ENCODE results near the gene KCTD6.
A peak's percentile ranks its signal among the peaks of the same experiment; 100 is the strongest.

The KCTD6 gene

DNA sequence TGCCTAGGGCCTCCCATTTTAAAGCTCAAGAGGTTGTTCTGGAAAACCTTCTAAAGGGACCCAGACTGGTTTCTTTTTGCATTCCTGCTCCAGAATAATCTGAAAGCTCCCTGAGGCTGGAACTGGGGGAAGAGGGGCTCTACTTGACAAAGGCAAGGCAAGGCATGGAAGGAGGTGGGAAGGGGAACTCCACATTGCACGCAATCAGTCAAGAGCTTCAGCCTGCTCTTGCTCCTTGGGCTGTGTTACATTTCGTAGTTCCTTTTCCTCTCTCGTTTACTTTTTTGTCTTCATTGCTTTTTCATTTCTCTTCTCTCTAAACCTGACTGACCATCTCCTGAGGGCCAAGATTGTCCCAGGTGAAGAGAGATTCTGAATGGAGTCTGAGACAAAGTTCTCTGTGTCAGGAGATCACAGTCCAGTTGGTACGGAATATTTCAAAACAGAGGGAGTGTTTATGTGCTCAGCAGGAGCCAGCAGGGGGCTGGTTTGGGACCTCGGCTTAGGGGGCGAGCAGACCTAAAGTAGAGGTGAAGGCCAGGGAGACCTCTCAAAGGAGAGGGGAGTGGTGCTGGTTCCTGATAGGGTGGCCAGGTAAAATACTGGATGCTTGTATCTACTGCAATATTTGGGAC lies 6.0 kb upstream of the KCTD6 start:
- no peak overlapping the region for H3K27ac ChIP-seq

DNA sequence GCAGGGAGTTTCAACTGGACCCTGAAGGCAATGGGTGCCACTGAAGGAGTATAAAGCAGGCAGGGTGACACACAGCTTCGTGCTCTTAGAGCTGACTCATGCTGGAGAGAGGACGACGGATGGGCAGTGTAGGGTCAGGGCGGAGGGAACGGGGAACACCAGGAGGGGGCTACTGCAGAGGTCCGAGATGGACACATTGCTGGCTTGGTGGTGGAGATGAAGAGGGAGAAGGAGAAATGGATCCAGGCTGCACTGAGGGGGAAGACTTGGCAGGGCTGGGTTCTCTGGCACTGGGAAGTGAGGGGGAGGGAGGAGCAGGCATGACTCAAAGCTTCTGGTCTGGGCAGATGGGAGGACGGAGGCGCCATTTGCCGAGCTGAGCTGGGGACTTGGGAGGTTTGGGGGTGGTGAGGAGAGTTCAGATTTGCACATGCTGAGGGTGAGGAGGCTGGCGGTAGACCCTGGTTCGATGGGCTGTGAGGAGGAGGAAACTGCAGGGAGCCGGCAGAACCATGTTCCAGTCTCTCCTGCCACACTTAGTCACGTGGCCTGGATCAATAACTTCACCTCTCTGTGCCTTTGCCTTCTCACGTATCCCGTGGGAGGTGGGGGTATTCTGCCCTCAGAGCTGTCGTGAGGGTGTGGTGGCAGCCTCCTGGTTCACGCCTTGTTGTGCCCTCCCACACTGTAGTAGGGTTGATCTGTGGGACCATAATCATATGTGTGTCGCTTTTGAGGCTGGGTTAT lies 4.6 kb upstream of the KCTD6 start:
- H3K27ac ChIP-seq: no peak overlapping the region
- no peak for TF ChIP-seq ZFX (IDR thresholded peaks at IDR 0.05; ENCODE audit: borderline replicate concordance)
- TF ChIP-seq, protein P1, sequence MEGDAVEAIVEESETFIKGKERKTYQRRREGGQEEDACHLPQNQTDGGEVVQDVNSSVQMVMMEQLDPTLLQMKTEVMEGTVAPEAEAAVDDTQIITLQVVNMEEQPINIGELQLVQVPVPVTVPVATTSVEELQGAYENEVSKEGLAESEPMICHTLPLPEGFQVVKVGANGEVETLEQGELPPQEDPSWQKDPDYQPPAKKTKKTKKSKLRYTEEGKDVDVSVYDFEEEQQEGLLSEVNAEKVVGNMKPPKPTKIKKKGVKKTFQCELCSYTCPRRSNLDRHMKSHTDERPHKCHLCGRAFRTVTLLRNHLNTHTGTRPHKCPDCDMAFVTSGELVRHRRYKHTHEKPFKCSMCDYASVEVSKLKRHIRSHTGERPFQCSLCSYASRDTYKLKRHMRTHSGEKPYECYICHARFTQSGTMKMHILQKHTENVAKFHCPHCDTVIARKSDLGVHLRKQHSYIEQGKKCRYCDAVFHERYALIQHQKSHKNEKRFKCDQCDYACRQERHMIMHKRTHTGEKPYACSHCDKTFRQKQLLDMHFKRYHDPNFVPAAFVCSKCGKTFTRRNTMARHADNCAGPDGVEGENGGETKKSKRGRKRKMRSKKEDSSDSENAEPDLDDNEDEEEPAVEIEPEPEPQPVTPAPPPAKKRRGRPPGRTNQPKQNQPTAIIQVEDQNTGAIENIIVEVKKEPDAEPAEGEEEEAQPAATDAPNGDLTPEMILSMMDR (IDR thresholded peaks at IDR 0.05): no peak

More for the DNA sequence above, 6.0 kb upstream of the KCTD6 start:
- TF ChIP-seq, protein P1 (IDR thresholded peaks at IDR 0.05): no peak
- TF ChIP-seq ZFX (IDR thresholded peaks at IDR 0.05; ENCODE audit: borderline replicate concordance): no peak

DNA sequence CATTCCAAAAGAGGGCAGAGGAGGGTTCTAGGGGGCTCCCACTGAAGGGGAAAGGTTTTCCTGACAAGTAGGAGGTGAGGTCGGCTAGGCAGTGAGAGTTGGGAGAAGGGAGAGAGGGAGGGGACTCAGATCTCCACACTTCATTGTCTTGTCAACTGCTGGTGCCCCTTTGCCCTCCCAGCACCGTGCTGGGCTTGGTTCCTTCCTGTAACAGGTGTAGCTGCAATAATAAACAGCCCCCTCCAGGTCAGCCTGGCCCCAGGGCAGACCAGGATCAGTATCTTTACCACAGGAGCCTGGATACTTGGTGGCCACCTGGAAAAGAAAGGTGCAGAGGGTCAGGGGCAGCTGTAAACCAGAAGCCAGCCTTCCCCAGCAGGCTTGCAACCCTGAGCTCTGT lies 2.9 kb upstream of the KCTD6 start:
- no peak overlapping the region for H3K27ac ChIP-seq
- TF ChIP-seq, protein P1 (IDR thresholded peaks at IDR 0.05): no peak
- no peak for TF ChIP-seq ZFX (IDR thresholded peaks at IDR 0.05; ENCODE audit: borderline replicate concordance)

DNA sequence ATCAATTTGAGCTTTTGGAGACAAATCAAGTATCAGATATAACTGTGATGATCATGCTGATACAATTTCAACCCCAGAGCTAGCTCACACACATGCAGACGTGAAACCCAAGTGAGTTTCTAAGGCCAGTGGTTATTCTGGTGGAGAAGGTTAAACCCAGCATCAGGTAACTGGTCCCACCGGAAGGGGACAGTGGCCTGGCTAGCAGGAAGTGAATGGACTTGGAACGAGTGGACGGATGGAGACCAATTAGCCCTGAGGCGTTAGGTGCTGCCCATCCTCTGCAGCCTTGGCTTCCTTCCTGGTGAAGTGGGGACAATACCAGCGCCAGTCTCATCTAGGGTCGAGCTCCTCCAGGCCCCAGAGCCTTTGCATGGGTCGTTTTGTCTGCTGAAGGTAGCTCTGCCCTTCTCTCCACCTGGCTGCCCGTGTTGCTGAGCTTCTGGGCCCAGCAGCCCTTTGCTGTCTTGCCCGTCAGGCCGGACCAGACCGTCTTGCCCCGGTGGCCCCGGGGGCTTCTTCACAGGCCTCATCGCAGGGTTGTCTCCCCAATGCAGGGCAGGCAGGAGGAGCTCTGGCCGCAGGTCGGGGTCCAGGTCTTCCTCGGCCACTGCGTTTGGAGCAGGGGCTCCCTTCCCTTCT lies 915 bp upstream of the KCTD6 start:
- H3K27ac ChIP-seq: no peak overlapping the region
- TF ChIP-seq, protein P1 (IDR thresholded peaks at IDR 0.05): no peak
- no peak for TF ChIP-seq ZFX (IDR thresholded peaks at IDR 0.05; ENCODE audit: borderline replicate concordance)

DNA sequence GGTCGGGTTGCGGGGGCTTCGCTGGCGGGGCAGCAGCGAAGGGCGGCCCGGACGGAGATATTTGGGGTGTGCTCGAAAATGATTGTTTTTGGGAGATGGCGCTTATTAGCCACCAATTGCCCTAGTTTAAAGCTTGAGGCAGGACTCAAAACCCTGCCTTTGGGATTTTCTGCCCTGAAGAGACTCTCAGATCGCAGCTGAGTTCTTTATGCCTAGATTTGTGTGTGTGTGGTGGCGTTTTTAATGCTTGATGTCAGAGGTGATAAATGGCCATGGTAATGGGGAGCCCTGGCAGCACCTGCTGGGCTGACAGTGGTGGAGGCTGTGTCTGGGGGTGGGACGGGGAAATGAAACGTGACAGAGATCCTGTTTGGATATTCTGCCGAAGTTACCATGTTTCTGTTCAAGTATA lies 604 bp downstream of the KCTD6 start:
- H3K27ac ChIP-seq: peak overlapping the region; percentile 53
- TF ChIP-seq, protein P1 (IDR thresholded peaks at IDR 0.05): no peak
- no peak for TF ChIP-seq ZFX (IDR thresholded peaks at IDR 0.05; ENCODE audit: borderline replicate concordance)

DNA sequence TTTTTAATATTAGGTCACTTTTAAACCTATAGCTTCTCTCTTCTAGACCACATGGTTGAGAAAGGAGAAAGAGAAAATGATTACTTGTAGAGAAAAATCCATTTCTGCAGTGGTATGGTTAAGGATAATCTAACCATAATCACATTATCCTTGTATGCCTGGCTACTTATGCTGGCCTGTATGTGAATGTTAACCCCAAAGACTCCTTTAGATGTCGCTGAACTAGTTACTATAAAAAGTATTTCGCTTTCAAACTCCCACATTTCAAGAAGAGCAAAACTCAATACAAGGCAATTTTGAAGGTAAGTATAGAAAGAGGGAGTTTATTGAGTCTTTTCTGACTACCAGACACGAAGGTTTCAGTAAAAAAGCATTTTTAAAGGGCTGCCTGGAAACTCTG lies 2.2 kb downstream of the KCTD6 start:
- H3K27ac ChIP-seq: no peak overlapping the region
- TF ChIP-seq, protein P1 (IDR thresholded peaks at IDR 0.05): no peak
- no peak for TF ChIP-seq ZFX (IDR thresholded peaks at IDR 0.05; ENCODE audit: borderline replicate concordance)

DNA sequence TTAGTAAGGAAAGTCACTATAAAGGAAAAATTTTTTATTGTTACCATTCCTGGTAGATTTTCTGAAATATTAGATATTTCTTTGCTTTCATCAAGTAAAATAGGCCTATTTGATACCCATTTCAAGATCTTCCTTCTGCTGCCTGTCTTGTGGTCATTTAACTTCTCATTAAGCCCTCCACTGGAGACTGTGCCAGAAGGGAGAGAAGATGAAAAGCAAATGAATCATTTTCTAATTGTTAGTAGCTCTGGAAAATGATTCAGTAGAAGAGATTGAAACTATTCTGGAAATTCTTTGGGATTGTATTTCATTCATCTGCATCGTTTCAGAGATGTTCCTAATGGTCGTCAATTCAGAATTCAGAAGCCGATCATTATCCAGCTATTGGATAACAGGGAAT lies 3.2 kb downstream of the KCTD6 start:
- TF ChIP-seq, protein P1 (IDR thresholded peaks at IDR 0.05): no peak
- no peak for TF ChIP-seq ZFX (IDR thresholded peaks at IDR 0.05; ENCODE audit: borderline replicate concordance)
- no peak overlapping the region for H3K27ac ChIP-seq

Measured in 22Rv1 (cell line).